Adipocyte (in vitro differentiated cells): ENCODE results near the gene ZFP64.

ENCODE experiments used
- DNase-seq: peaks from one replicate; pipeline ENCODE4 v3.0.0-alpha.2; 2015; ENCODE audit warnings: low read depth
- H3K27me3 ChIP-seq: replicated peaks from 2 replicates; pipeline ENCODE4 v1.7.0; 2013; ENCODE audit warnings: mild to moderate bottlenecking, low read length, moderate library complexity; ENCODE audit not compliant: control insufficient read depth, insufficient read depth
- H3K36me3 ChIP-seq: 2 replicates; pipeline ENCODE4 v1.7.0; 2013; ENCODE audit warnings: low read length, mild to moderate bottlenecking, moderate library complexity; ENCODE audit not compliant: control insufficient read depth, insufficient read depth, severe bottlenecking
- H3K4me1 ChIP-seq: 2 replicates; pipeline ENCODE4 v1.7.0; 2013; ENCODE audit warnings: mild to moderate bottlenecking, low read length, moderate library complexity; ENCODE audit not compliant: control insufficient read depth, insufficient read depth
- H3K4me3 ChIP-seq: 2 replicates; pipeline ENCODE4 v1.7.0; 2013; ENCODE audit warnings: mild to moderate bottlenecking, low read length, moderate library complexity
- H3K9ac ChIP-seq: 2 replicates; pipeline ENCODE4 v1.7.0; 2013; ENCODE audit warnings: mild to moderate bottlenecking, low read length, moderate library complexity
- H3K9me3 ChIP-seq: 2 replicates; pipeline ENCODE4 v1.7.0; 2013; ENCODE audit warnings: mild to moderate bottlenecking, low read length, moderate library complexity; ENCODE audit not compliant: control insufficient read depth

The ZFP64 gene

GRCh38 chr20:52103335-52103912 lies 88.2 kb downstream of the ZFP64 start:
- no peak overlapping the region for H3K9ac ChIP-seq
- H3K27me3 ChIP-seq: peaks cover 33% of the 10 kb centered on the region
- peaks cover 18% of the 10 kb centered on the region for H3K4me1 ChIP-seq
- no peaks in the 10 kb centered on the region for H3K9me3 ChIP-seq
- H3K36me3 ChIP-seq: no peaks in the 10 kb centered on the region
- peak overlapping the region; percentile 70 for H3K4me3 ChIP-seq
- peak; percentile 30 for DNase-seq

DNA sequence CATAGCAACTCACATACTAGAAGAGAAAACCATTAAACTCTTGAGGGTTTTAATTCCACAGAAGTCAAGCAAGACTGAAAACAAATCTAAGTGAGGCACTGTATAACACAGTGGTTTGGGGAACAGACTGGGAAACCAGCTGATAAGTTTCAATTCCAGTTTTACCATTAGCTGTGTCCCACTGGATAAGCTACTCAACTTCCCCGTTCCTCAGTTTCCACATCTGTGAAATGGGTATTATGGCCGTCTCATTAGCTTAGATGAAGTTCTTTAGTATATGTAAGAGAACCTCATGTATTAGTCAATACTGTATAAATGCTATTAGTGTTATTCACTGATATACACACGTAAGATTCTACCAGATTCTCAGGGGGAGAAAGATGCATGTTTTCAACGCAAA lies 89.0 kb downstream of the ZFP64 start:
- Histone ChIP-seq H3K4me3 (no peak overlapping the region), H3K9me3 (no peaks in the 10 kb centered on the region), H3K27me3 (peaks cover 33% of the 10 kb centered on the region), H3K36me3 (no peaks in the 10 kb centered on the region), H3K4me1 (peaks cover 18% of the 10 kb centered on the region), H3K9ac (no peak overlapping the region)
- DNase-seq: no peak

- no peaks in the 10 kb centered on the region for H3K9me3 ChIP-seq
- H3K4me3 ChIP-seq: no peak overlapping the region
- no peaks in the 10 kb centered on the region for H3K36me3 ChIP-seq
- peaks cover 33% of the 10 kb centered on the region for H3K27me3 ChIP-seq
- H3K4me1 ChIP-seq: peaks cover 18% of the 10 kb centered on the region
- no peak overlapping the region for H3K9ac ChIP-seq
- no peak for DNase-seq
These were observed 89.5 kb downstream of the ZFP64 start for GRCh38 chr20:52102126-52102525.
